Body of pancreas (tissue), 4 donors: Measurements from ENCODE around the gene RNF149. TPM values are rescaled to one million over a fixed set of nuclear protein-coding genes. Genes with fewer than 3 reads are reported as not detected.
A peak's percentile ranks its signal among the peaks of the same experiment; 100 is the strongest.

Experiments
- ATAC-seq: fragments of 150-250 bp; one replicate; pipeline ENCODE4 v1.9.1; 2016
- DNase-seq, 4 donors: peaks; one replicate each; pipeline ENCODE4 v3.0.0-alpha.2; 2019
- H3K27ac ChIP-seq, 4 donors: fragments of 200-600 bp; sonication (generic); 1 replicate in 3 of 4; 2 replicates in 1 of 4; pipeline versions ENCODE4 v1.5.1 to v1.6.1; 2016 to 2019; ENCODE audit warnings: mild to moderate bottlenecking in 1 of 4, mixed read lengths in 1 of 4, moderate library complexity in 1 of 4
- H3K27me3 ChIP-seq, 2 donors: fragments of 200-600 bp; sonication (generic); one replicate each; pipeline ENCODE4 v1.6.0; 2016; ENCODE audit warnings: mild to moderate bottlenecking in 1 of 2
- H3K36me3 ChIP-seq, 2 donors: fragments of 200-600 bp; sonication (generic); replicated peaks in 1 of 2; 2 replicates each; pipeline ENCODE4 v1.5.1; 2016; ENCODE audit warnings: low read depth in 2 of 2; ENCODE audit not compliant: insufficient read depth in 1 of 2
- H3K4me1 ChIP-seq: fragments of 200-600 bp; sonication (generic); one replicate; pipeline ENCODE4 v1.6.0; 2016
- H3K4me3 ChIP-seq, 2 donors: fragments of 200-600 bp; sonication (generic); 1 replicate in 1 of 2; 2 replicates in 1 of 2; pipeline ENCODE4 v1.5.1; 2016 to 2019
- H3K9me3 ChIP-seq, 3 donors: fragments of 200-600 bp; sonication (generic); 1 replicate in 2 of 3; 2 replicates in 1 of 3; pipeline ENCODE4 v1.5.1; 2016
- POLR2A ChIP-seq, 3 donors: fragments of 450-650 bp; IDR thresholded peaks; one replicate each; pipeline ENCODE4 v1.6.1; 2016; ENCODE audit warnings: antibody characterized with exemption in 3 of 3, mild to moderate bottlenecking in 2 of 3
- WGBS, 2 donors: methylation state at CpG; one replicate each; pipeline ENCODE4 v1.1.5; 2017; 5-methylcytosine and 5-hydroxymethylcytosine counted together
- intact Hi-C: fragments of 100-400 bp; cut with DNase I; formaldehyde crosslinking; loops from one replicate; pipeline ENCODE4 v1.15.1; 2023
- total RNA-seq, 2 donors: library from RNA; depleted of rRNA; stranded (reverse); fragments of >200 nt; gene quantifications; one replicate each; pipeline ENCODE4 v1.1.0, GENCODE V29; 2016
- TF ChIP-seq, protein P1 (sequence below), 7 experiments: fragments of 450-650 bp in 4 of 7; fragments of 200-600 bp in 3 of 7; sonication (generic) in 3 of 7; IDR thresholded peaks; one replicate each; pipeline ENCODE4 v1.5.1; 2016 to 2019; ENCODE audit warnings: antibody characterized with exemption in 7 of 7

The RNF149 gene
- 10 to 100 TPM; 38.6 to 47.7 TPM for total RNA-seq

DNA sequence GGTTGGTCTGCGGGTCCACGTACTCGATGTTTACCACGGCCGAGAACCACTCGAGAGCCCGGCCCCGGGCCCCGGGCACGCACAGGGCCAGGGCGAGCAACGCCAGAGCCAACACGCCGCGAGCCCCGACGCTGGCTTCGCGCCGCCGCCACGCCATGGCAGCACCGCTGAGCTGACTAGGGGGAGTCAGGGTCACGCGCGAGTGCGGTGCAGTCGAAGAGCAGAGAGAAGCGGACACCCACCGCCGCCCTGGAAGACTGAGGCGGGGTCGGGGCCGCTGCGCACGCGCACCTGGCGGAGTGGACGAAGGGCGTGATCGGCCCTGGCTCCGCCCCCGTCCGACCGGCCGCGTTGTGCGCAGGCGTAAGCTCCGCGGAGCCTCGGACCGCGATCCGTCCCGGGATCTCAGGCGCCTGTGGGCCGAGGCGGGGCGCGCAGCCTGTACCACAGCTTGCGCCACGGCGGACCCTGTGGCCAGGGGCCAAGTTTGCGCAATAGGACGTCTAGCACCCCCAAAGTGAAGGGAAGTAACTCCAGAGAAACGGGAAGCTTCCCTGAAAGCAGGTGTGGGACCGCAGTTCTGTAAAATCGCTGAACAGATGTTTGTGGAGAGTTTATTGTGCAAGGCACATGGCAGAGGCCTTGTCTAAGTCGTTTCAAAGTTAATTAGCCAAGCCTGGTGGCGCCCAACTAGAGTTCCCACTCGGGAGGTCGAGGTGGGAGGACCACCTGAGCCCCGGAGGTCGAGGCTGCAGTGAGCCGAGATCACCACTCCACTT, at the start of gene RNF149:
TSS of gene RNF149 (minus strand) at position 270 of the 779 bp plus-strand sequence. CDS start at position 157, 113 bp downstream.
- Histone ChIP-seq H3K36me3 (no peaks in the 10 kb centered on the region), H3K9me3 (no peaks in the 10 kb centered on the region), H3K4me1 (peaks cover 57% of the 10 kb centered on the region), H3K27ac (peak within 1 kb of the TSS; percentile 58 to 93 (median 88)), H3K27me3 (no peaks in the 10 kb centered on the region), H3K4me3 (peak within 1 kb of the TSS; percentile 73 to 86)
- peak; percentile 83 to 92 (median 89) for TF ChIP-seq POLR2A (IDR thresholded peaks at IDR 0.05)
- TF ChIP-seq, protein P1, sequence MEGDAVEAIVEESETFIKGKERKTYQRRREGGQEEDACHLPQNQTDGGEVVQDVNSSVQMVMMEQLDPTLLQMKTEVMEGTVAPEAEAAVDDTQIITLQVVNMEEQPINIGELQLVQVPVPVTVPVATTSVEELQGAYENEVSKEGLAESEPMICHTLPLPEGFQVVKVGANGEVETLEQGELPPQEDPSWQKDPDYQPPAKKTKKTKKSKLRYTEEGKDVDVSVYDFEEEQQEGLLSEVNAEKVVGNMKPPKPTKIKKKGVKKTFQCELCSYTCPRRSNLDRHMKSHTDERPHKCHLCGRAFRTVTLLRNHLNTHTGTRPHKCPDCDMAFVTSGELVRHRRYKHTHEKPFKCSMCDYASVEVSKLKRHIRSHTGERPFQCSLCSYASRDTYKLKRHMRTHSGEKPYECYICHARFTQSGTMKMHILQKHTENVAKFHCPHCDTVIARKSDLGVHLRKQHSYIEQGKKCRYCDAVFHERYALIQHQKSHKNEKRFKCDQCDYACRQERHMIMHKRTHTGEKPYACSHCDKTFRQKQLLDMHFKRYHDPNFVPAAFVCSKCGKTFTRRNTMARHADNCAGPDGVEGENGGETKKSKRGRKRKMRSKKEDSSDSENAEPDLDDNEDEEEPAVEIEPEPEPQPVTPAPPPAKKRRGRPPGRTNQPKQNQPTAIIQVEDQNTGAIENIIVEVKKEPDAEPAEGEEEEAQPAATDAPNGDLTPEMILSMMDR (IDR thresholded peaks at IDR 0.05): peak in 4 of 7 experiments; percentile 23 to 38 (median 31)
- intact Hi-C loops: no loop called here
- WGBS, 2 donors: 2 to 22% methylated on average over 10 to 76 of the region's 76 CpGs
- ATAC-seq: peak; percentile 93
- peak; percentile 93 to 94 (median 94) for DNase-seq

DNA sequence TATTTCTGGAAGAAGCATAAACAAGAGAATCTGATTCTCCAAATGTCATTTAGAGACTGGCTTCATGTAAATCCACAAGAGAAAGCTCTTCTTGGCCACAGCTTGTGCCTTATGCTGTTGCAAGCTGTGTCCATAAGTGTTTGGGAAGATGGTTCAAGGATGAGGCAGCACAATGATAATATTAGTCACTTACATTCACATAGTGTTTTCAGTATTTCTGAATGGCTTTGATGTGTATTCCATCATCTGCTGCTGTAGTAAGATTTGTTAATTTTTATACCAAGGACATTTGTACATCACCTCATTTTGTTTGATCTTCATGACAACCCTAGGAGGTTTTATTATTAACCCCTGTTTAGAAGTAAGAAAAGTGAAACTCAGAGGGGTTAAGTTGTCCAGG, 48.9 kb upstream of the RNF149 start:
- DNase-seq (no peak), ATAC-seq (no peak)
- Histone ChIP-seq H3K36me3 (no peaks in the 10 kb centered on the region), H3K27me3 (no peaks in the 10 kb centered on the region), H3K27ac (no peak overlapping the region), H3K4me1 (no peaks in the 10 kb centered on the region), H3K9me3 (no peaks in the 10 kb centered on the region), H3K4me3 (no peak overlapping the region)
- intact Hi-C loops: no loop called here
- no peak for TF ChIP-seq POLR2A (IDR thresholded peaks at IDR 0.05)
- TF ChIP-seq, protein P1 (IDR thresholded peaks at IDR 0.05): no peak

DNA sequence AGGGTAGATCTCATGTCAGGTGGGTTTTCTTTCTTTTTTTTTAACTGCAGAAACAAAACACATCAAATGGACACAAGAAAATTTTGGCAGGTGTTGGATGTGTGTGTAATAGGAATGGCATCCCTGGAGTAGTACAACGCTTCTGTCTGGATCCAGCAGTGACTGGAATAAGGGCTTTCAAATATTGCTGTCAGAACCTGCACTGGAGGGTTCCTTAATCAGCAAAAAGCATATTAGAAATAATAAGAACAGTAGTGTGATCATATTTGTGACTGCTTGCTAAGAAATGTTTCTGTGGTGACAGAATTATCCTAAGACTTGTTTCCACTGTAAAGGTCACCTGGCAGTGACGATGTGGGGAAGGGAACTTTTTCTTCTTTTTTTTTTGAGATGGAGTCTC, 48.0 kb upstream of the RNF149 start:
- no peak for ATAC-seq
- DNase-seq: no peak
- TF ChIP-seq POLR2A (IDR thresholded peaks at IDR 0.05): no peak
- TF ChIP-seq, protein P1 (IDR thresholded peaks at IDR 0.05): no peak
- 70 to 83% methylated on average over 2 of the region's 2 CpGs for WGBS, 2 donors
- no peaks in the 10 kb centered on the region for H3K9me3 ChIP-seq
- no peaks in the 10 kb centered on the region for H3K27me3 ChIP-seq
- no peaks in the 10 kb centered on the region for H3K4me1 ChIP-seq
- no peak overlapping the region for H3K4me3 ChIP-seq
- H3K27ac ChIP-seq: no peak overlapping the region
- intact Hi-C loops: no loop called here
- H3K36me3 ChIP-seq: no peaks in the 10 kb centered on the region

- no peak overlapping the region for H3K4me3 ChIP-seq
- TF ChIP-seq, protein P1 (IDR thresholded peaks at IDR 0.05): no peak
- TF ChIP-seq POLR2A (IDR thresholded peaks at IDR 0.05): no peak
- no peak for DNase-seq
- intact Hi-C loops: no loop called here
- no peaks in the 10 kb centered on the region for H3K36me3 ChIP-seq
- 77 to 83% methylated on average over 6 of the region's 6 CpGs for whole genome bisulfite sequencing, 2 donors
- ATAC-seq: no peak
- H3K27me3 ChIP-seq: no peaks in the 10 kb centered on the region
- no peaks in the 10 kb centered on the region for H3K4me1 ChIP-seq
- no peak overlapping the region for H3K27ac ChIP-seq
- H3K9me3 ChIP-seq: no peaks in the 10 kb centered on the region
These were observed 47.6 kb upstream of the RNF149 start for GRCh38 chr2:101356055-101356454.
